PC-9 (cell line): Measurements from ENCODE around the gene RTBDN. TPM values are rescaled to one million over a fixed set of nuclear protein-coding genes. Genes with fewer than 3 reads are reported as not detected.

Experiments
- BruUV-seq: library from RNA; stranded (reverse); fragments of 400-500 nt; replicated peaks from 2 replicates; lab custom pipeline; 2021; lab: Mats Ljungman, UMichigan
- CTCF ChIA-PET: fragments of 300-600 bp; sonication (Branson Sonifier 250); formaldehyde crosslinking; loops from one replicate; lab custom pipeline; 2022; ENCODE audit warnings: antibody characterized with exemption; lab: Charles Lee
- POLR2A ChIA-PET: fragments of 300-600 bp; sonication (Branson Sonifier 250); formaldehyde crosslinking; loops from one replicate; lab custom pipeline; 2022; ENCODE audit warnings: antibody characterized with exemption; ENCODE audit not compliant: unreplicated experiment; lab: Charles Lee
- DNase-seq, 2 experiments: peaks; one replicate each; pipeline versions ENCODE4 v3.0.0 to v3.0.0-alpha.2; 2015 to 2022; ENCODE audit warnings: mixed read lengths in 1 of 2
- H2AFZ ChIP-seq: fragments of 200-600 bp; sonication (generic); 2 replicates; pipeline ENCODE4 v1.8.1; 2017; ENCODE audit warnings: antibody characterized with exemption
- H3F3A ChIP-seq: fragments of 200-600 bp; sonication (generic); 2 replicates; pipeline ENCODE4 v1.8.1; 2017; ENCODE audit warnings: antibody characterized with exemption, mild to moderate bottlenecking, low read depth; ENCODE audit not compliant: insufficient read depth
- H3K27ac ChIP-seq: fragments of 200-600 bp; sonication (generic); 2 replicates; pipeline ENCODE4 v1.6.1; 2016; ENCODE audit warnings: mixed run types
- H3K27me3 ChIP-seq: fragments of 200-600 bp; sonication (generic); 2 replicates; pipeline ENCODE4 v1.6.1; 2016; ENCODE audit warnings: low read depth, mixed run types; ENCODE audit not compliant: insufficient read depth
- H3K36me3 ChIP-seq: fragments of 200-600 bp; sonication (generic); 2 replicates; pipeline ENCODE4 v1.6.1; 2016; ENCODE audit warnings: low read depth, mixed run types
- H3K4me1 ChIP-seq: fragments of 200-600 bp; sonication (generic); replicated peaks from 2 replicates; pipeline ENCODE4 v1.6.1; 2016; ENCODE audit warnings: mixed run types; ENCODE audit not compliant: insufficient read depth
- H3K4me2 ChIP-seq: fragments of 200-600 bp; sonication (generic); 2 replicates; pipeline ENCODE4 v1.6.1; 2017; ENCODE audit warnings: mixed run types
- H3K4me3 ChIP-seq: fragments of 200-600 bp; sonication (generic); 2 replicates; pipeline ENCODE4 v1.6.1; 2016; ENCODE audit warnings: mixed run types
- H3K79me2 ChIP-seq: fragments of 200-600 bp; sonication (generic); 2 replicates; pipeline ENCODE4 v1.6.1; 2017; ENCODE audit warnings: low read depth, mixed run types
- H3K9me2 ChIP-seq: fragments of 200-600 bp; sonication (generic); 2 replicates; pipeline ENCODE4 v1.8.1; 2017; ENCODE audit warnings: mild to moderate bottlenecking; ENCODE audit not compliant: insufficient read depth
- H3K9me3 ChIP-seq: fragments of 200-600 bp; sonication (generic); 2 replicates; pipeline ENCODE4 v1.8.1; 2016; ENCODE audit warnings: low read depth; ENCODE audit not compliant: insufficient read depth
- H4K20me1 ChIP-seq: fragments of 200-600 bp; sonication (generic); 2 replicates; pipeline ENCODE4 v1.8.1; 2017; ENCODE audit not compliant: insufficient read depth
- CTCF ChIP-seq: fragments of 200-600 bp; sonication (generic); conservative IDR thresholded peaks from 2 replicates; pipeline ENCODE4 v1.6.1; 2017; ENCODE audit warnings: mixed run types, antibody characterized with exemption, mild to moderate bottlenecking, moderate library complexity
- EZH2 ChIP-seq: fragments of 200-600 bp; sonication (generic); IDR thresholded peaks from 2 replicates; pipeline ENCODE4 v1.8.0; 2017; ENCODE audit warnings: antibody characterized with exemption, low read depth
- intact Hi-C: fragments of 100-400 bp; cut with micrococcal nuclease; formaldehyde crosslinking; loops from one replicate; pipeline ENCODE4 v1.10.0; 2022; ENCODE audit not compliant: unreplicated experiment
- total RNA-seq: library from RNA; stranded (reverse); gene quantifications from 2 replicates; pipeline ENCODE4 v1.2.3, GENCODE V29; 2021

RTBDN gene
- total RNA-seq, 1 experiment from 2014 or later = 1.0 TPM

GRCh38 chr19:12789904-12790619, 44.3 kb downstream of the RTBDN start:
- BruUV-seq = no TSS peak

GRCh38 chr19:12789098-12789903, 45.1 kb downstream of the RTBDN start:
- Histone ChIP-seq H3K36me3 (no peaks in the 10 kb centered on the region; the same call in 1 of the 2 replicates), H3K4me2 (peak overlapping the region; percentile 91), H3K9me2 (no peaks in the 10 kb centered on the region), H3K27ac (peak overlapping the region; percentile 86), H2AFZ (0 out of 2 replicates have a peak overlapping the region, but pooled peaks have one; percentile 25), H3K79me2 (peaks cover 52% of the 10 kb centered on the region), H3K27me3 (no peaks in the 10 kb centered on the region), H3K4me1 (peaks cover 61% of the 10 kb centered on the region), H3F3A (peaks cover 79% of the 10 kb centered on the region), H3K4me3 (peak overlapping the region; percentile 73), H3K9me3 (no peaks in the 10 kb centered on the region), H4K20me1 (peaks cover 18% of the 10 kb centered on the region)
- no TSS peak for BruUV-seq
- peak in 1 of 2 experiments; percentile 42 for DNase-seq
- CTCF ChIA-PET = interaction anchor here (0.6 kb wide), 2 partner anchors 23 to 34 kb away, joined by 3 to 8 read pairs; no protein-coding TSS in a partner anchor
- no peak for TF ChIP-seq EZH2
- TF ChIP-seq CTCF = no peak; the same call in 1 of the 2 replicates
- POLR2A ChIA-PET = interaction anchor here (0.5 to 1.8 kb wide), 7 partner anchors 11 to 328 kb away, joined by 3 to 18 read pairs (median 4); partner anchors contain the start of genes RNASEH2A, ZNF490 and ZNF791
- intact Hi-C loops = loop anchor here (5.0 to 10.0 kb wide), 2 partner anchors 373 to 1056 kb away; no protein-coding TSS in a partner anchor

More at GRCh38 chr19:12789904-12790619, 44.3 kb downstream of the RTBDN start:
- Histone ChIP-seq H3K27me3 (no peaks in the 10 kb centered on the region), H3K27ac (peak overlapping the region; percentile 86), H3F3A (peaks cover 79% of the 10 kb centered on the region), H3K9me2 (no peaks in the 10 kb centered on the region), H3K9me3 (no peaks in the 10 kb centered on the region), H2AFZ (no peak overlapping the region), H3K4me1 (peaks cover 61% of the 10 kb centered on the region), H3K4me3 (peak overlapping the region; percentile 73; the same call in 1 of the 2 replicates), H3K79me2 (peaks cover 55% of the 10 kb centered on the region), H3K4me2 (peak overlapping the region; percentile 91), H4K20me1 (peaks cover 18% of the 10 kb centered on the region), H3K36me3 (no peaks in the 10 kb centered on the region; the same call in 1 of the 2 replicates)
- ChIA-PET POLR2A (interaction anchor here (0.7 to 3.8 kb wide), 3 partner anchors 11 to 328 kb away, joined by 3 to 59 read pairs (median 18); no protein-coding TSS in a partner anchor), CTCF (no interaction called here)
- TF ChIP-seq CTCF (no peak), EZH2 (no peak)
- DNase-seq = peak; percentile 92 to 98
- intact Hi-C loops = loop anchor here (5.0 to 10.0 kb wide), 2 partner anchors 372 to 1055 kb away; no protein-coding TSS in a partner anchor
